ENCODE results near the gene ARHGEF26. TPM values are rescaled to one million over a fixed set of nuclear protein-coding genes. Genes with fewer than 3 reads are reported as not detected.

The ARHGEF26 gene
- polyA plus RNA-seq, 1 donor (not counting 4 experiments of a cell fraction or from before 2014, with no cell fraction given): 2.2 TPM

- H3K27ac ChIP-seq (ENCODE audit: control insufficient read depth, insufficient read depth, low read length): no peak overlapping the region
- no peak for FAIRE-seq
- no peak overlapping the region for H2AFZ ChIP-seq (ENCODE audit: control insufficient read depth, low read length)
- dilution Hi-C loops (cut with MboI; ENCODE audit: extremely low pct_ligation_motif_present, low sequenced_read_pairs): no loop called here
- no peak overlapping the region for H3K4me3 ChIP-seq (ENCODE audit: control insufficient read depth in 2 of 3, extremely low read depth in 1 of 3, insufficient read depth in 2 of 3, low read depth in 1 of 3, low read length in 3 of 3)
- DNase-seq (ENCODE audit: low read depth, low spot score): no peak
- no peaks in the 10 kb centered on the region for H3K9me1 ChIP-seq (ENCODE audit: control insufficient read depth, extremely low read depth, insufficient read depth, low read length)
- no peaks in the 10 kb centered on the region for H3K36me3 ChIP-seq (ENCODE audit: control insufficient read depth in 2 of 2, extremely low read depth in 1 of 2, insufficient read depth in 2 of 2, low read length in 2 of 2)
- H3K4me2 ChIP-seq (ENCODE audit: control insufficient read depth, extremely low read depth, insufficient read depth, low read depth, low read length): no peak overlapping the region
- no peaks in the 10 kb centered on the region for H4K20me1 ChIP-seq (ENCODE audit: control insufficient read depth, extremely low read depth, insufficient read depth, low read length)
- H3K9me3 ChIP-seq (ENCODE audit: control insufficient read depth, low read depth, low read length): no peaks in the 10 kb centered on the region
- H3K4me1 ChIP-seq (ENCODE audit: control insufficient read depth, extremely low read depth, insufficient read depth, low read length): no peaks in the 10 kb centered on the region
- no peak for TF ChIP-seq EZH2 (IDR thresholded peaks at IDR 0.05; ENCODE audit: low read length)
- TF ChIP-seq, protein P1, sequence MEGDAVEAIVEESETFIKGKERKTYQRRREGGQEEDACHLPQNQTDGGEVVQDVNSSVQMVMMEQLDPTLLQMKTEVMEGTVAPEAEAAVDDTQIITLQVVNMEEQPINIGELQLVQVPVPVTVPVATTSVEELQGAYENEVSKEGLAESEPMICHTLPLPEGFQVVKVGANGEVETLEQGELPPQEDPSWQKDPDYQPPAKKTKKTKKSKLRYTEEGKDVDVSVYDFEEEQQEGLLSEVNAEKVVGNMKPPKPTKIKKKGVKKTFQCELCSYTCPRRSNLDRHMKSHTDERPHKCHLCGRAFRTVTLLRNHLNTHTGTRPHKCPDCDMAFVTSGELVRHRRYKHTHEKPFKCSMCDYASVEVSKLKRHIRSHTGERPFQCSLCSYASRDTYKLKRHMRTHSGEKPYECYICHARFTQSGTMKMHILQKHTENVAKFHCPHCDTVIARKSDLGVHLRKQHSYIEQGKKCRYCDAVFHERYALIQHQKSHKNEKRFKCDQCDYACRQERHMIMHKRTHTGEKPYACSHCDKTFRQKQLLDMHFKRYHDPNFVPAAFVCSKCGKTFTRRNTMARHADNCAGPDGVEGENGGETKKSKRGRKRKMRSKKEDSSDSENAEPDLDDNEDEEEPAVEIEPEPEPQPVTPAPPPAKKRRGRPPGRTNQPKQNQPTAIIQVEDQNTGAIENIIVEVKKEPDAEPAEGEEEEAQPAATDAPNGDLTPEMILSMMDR (optimal IDR thresholded peaks at IDR 0.05 in 1 of 3, IDR thresholded peaks at IDR 0.05 in 1 of 3, conservative IDR thresholded peaks at IDR 0.05 in 1 of 3; ENCODE audit: extremely low read depth in 1 of 3, insufficient read depth in 2 of 3, low read length in 3 of 3): peak in 2 of 3 experiments; percentile 36 to 48
- no peaks in the 10 kb centered on the region for H3K27me3 ChIP-seq (ENCODE audit: control insufficient read depth, extremely low read depth, insufficient read depth, low read length)
- H3K79me2 ChIP-seq (ENCODE audit: control insufficient read depth, insufficient read depth, low read length): no peaks in the 10 kb centered on the region
- H3K9ac ChIP-seq (ENCODE audit: control insufficient read depth, extremely low read depth, insufficient read depth, low read length): no peak overlapping the region
Measured at GRCh38 chr3:154095832-154096421, 25.3 kb upstream of the ARHGEF26 start.

DNA sequence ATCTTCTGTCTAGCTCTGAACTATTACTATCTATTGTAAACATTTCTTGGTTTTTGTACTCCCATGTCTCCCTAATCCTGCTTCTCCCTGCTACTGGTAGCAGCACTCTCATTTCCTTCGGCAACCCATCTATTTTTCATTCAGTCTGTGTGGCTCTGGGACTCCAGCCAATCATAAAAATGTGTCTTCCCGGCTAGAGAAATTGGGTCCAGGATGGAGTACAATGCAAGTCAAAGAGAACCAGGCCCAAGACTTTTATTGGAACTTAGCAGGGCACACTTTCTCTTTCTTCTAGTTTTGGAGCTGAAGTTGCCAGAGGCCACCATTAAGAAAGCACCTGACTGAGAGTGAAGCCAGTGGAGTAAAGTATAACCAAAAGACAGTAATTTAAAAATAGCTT, 22.8 kb upstream of the ARHGEF26 start:
- TF ChIP-seq EZH2 (IDR thresholded peaks at IDR 0.05; ENCODE audit: low read length): no peak
- TF ChIP-seq, protein P1 (optimal IDR thresholded peaks at IDR 0.05 in 1 of 3, IDR thresholded peaks at IDR 0.05 in 1 of 3, conservative IDR thresholded peaks at IDR 0.05 in 1 of 3; ENCODE audit: extremely low read depth in 1 of 3, insufficient read depth in 2 of 3, low read length in 3 of 3): no peak
- no peak overlapping the region for H2AFZ ChIP-seq (ENCODE audit: control insufficient read depth, low read length)
- no peak overlapping the region for H3K27ac ChIP-seq (ENCODE audit: control insufficient read depth, insufficient read depth, low read length)
- FAIRE-seq: no peak
- no peaks in the 10 kb centered on the region for H3K4me1 ChIP-seq (ENCODE audit: control insufficient read depth, extremely low read depth, insufficient read depth, low read length)
- H3K79me2 ChIP-seq (ENCODE audit: control insufficient read depth, insufficient read depth, low read length): no peaks in the 10 kb centered on the region
- no peaks in the 10 kb centered on the region for H3K9me1 ChIP-seq (ENCODE audit: control insufficient read depth, extremely low read depth, insufficient read depth, low read length)
- H3K4me2 ChIP-seq (ENCODE audit: control insufficient read depth, extremely low read depth, insufficient read depth, low read depth, low read length): no peak overlapping the region
- no peak for DNase-seq (ENCODE audit: low read depth, low spot score)
- no peak overlapping the region for H3K9ac ChIP-seq (ENCODE audit: control insufficient read depth, extremely low read depth, insufficient read depth, low read length)
- H3K4me3 ChIP-seq (ENCODE audit: control insufficient read depth in 2 of 3, extremely low read depth in 1 of 3, insufficient read depth in 2 of 3, low read depth in 1 of 3, low read length in 3 of 3): no peak overlapping the region
- H3K9me3 ChIP-seq (ENCODE audit: control insufficient read depth, low read depth, low read length): no peaks in the 10 kb centered on the region
- H4K20me1 ChIP-seq (ENCODE audit: control insufficient read depth, extremely low read depth, insufficient read depth, low read length): no peaks in the 10 kb centered on the region
- dilution Hi-C loops (cut with MboI; ENCODE audit: extremely low pct_ligation_motif_present, low sequenced_read_pairs): no loop called here
- no peaks in the 10 kb centered on the region for H3K27me3 ChIP-seq (ENCODE audit: control insufficient read depth, extremely low read depth, insufficient read depth, low read length)
- H3K36me3 ChIP-seq (ENCODE audit: control insufficient read depth in 2 of 2, extremely low read depth in 1 of 2, insufficient read depth in 2 of 2, low read length in 2 of 2): no peaks in the 10 kb centered on the region

Data from keratinocyte (primary cell).